WTC11 (cell line): ENCODE data around the gene ZNF91. TPM values are rescaled to one million over a fixed set of nuclear protein-coding genes. Genes with fewer than 3 reads are reported as not detected.
"Not testable (repeated sequence)": the region's sequence is repeated elsewhere in the genome, so short reads cannot be mapped to it uniquely, and the experiment has no call there.

Experiments used
- ATAC-seq: fragments of 200-7000 bp; cut with Tn5 transposase; 2 replicates; pipeline ENCODE4 v1.10.0; 2021; ENCODE audit warnings: mild to moderate bottlenecking, moderate library complexity
- CTCF ChIA-PET: fragments of 300-600 bp; sonication (Branson Sonifier 250); formaldehyde crosslinking; loops from one replicate; lab custom pipeline; 2021; ENCODE audit warnings: antibody characterized with exemption; lab: Charles Lee
- POLR2A ChIA-PET: fragments of 350-600 bp; sonication (Branson Sonifier 250); formaldehyde crosslinking; loops from one replicate; lab custom pipeline; 2021; ENCODE audit warnings: antibody characterized with exemption; lab: Charles Lee
- DNase-seq: peaks from one replicate; pipeline ENCODE4 v3.0.0; 2021; ENCODE audit warnings: low spot score
- H3K27ac Mint-ChIP-seq: 2 replicates; pipeline ENCODE4 v1.8.0; 2021; ENCODE audit warnings: mixed read lengths
- H3K27me3 Mint-ChIP-seq: 2 replicates; pipeline ENCODE4 v1.8.0; 2021; ENCODE audit warnings: low read depth, mild to moderate bottlenecking, moderate library complexity, mixed read lengths
- H3K36me3 Mint-ChIP-seq: 2 replicates; pipeline ENCODE4 v1.8.0; 2021; ENCODE audit warnings: mixed read lengths
- H3K4me1 Mint-ChIP-seq: 2 replicates; pipeline ENCODE4 v1.8.0; 2022; ENCODE audit warnings: mixed read lengths
- H3K4me3 Mint-ChIP-seq: 2 replicates; pipeline ENCODE4 v1.8.0; 2021; ENCODE audit warnings: mild to moderate bottlenecking, moderate library complexity, mixed read lengths
- H3K9me3 Mint-ChIP-seq: 2 replicates; pipeline ENCODE4 v1.8.0; 2021; ENCODE audit warnings: mixed read lengths
- CBFB ChIP-seq: sonication (generic); formaldehyde crosslinking; IDR thresholded peaks from 2 replicates; pipeline ENCODE4 v1.8.1; 2022; ENCODE audit warnings: mild to moderate bottlenecking, low read depth, missing genetic modification reagents
- FOXJ3 ChIP-seq: sonication (generic); formaldehyde crosslinking; IDR thresholded peaks from 2 replicates; pipeline ENCODE4 v1.9.0; 2021; ENCODE audit warnings: missing genetic modification reagents, mild to moderate bottlenecking, borderline replicate concordance
- MXD4 ChIP-seq: fragments of 250-450 bp; sonication (Bioruptor Pico); IDR thresholded peaks from 2 replicates; pipeline ENCODE4 v1.8.0; 2021; ENCODE audit warnings: mild to moderate bottlenecking, moderate library complexity, borderline replicate concordance
- MYBL2 ChIP-seq: sonication (generic); formaldehyde crosslinking; IDR thresholded peaks from 2 replicates; pipeline ENCODE4 v1.8.1; 2023; ENCODE audit warnings: mild to moderate bottlenecking, moderate library complexity, missing genetic modification reagents
- PRRX2 ChIP-seq: fragments of 250-450 bp; sonication (Bioruptor Pico); IDR thresholded peaks from 2 replicates; pipeline ENCODE4 v1.8.0; 2021; ENCODE audit warnings: mild to moderate bottlenecking
- TEAD1 ChIP-seq: sonication (generic); formaldehyde crosslinking; IDR thresholded peaks from 2 replicates; pipeline ENCODE4 v1.8.0; 2022; ENCODE audit warnings: mild to moderate bottlenecking, missing genetic modification reagents
- TP53 ChIP-seq: sonication (generic); formaldehyde crosslinking; IDR thresholded peaks from 2 replicates; pipeline ENCODE4 v1.8.1; 2023; ENCODE audit warnings: mild to moderate bottlenecking, missing genetic modification reagents
- ZNF138 ChIP-seq: sonication (generic); formaldehyde crosslinking; conservative IDR thresholded peaks from 2 replicates; pipeline ENCODE4 v1.8.1; 2022; ENCODE audit warnings: mild to moderate bottlenecking, moderate library complexity, missing genetic modification reagents
- ZNF396 ChIP-seq: fragments of 250-450 bp; sonication (Bioruptor Pico); IDR thresholded peaks from 2 replicates; pipeline ENCODE4 v1.8.0; 2021; ENCODE audit warnings: mild to moderate bottlenecking, moderate library complexity, borderline replicate concordance
- total RNA-seq: library from RNA; stranded (reverse); gene quantifications from 3 replicates; pipeline ENCODE4 v1.2.3, GENCODE V29; 2021
- TF ChIP-seq, protein P1 (sequence below): fragments of 200-600 bp; IDR thresholded peaks from 2 replicates; pipeline ENCODE4 v1.8.0; 2022; ENCODE audit warnings: antibody characterized with exemption
- TF ChIP-seq, protein P2 (sequence below): fragments of 250-450 bp; sonication (Bioruptor Pico); IDR thresholded peaks from 2 replicates; pipeline ENCODE4 v1.9.0; 2021; ENCODE audit warnings: moderate library complexity, mild to moderate bottlenecking, inconsistent platforms, borderline replicate concordance
- TF ChIP-seq, protein P3 (sequence below): sonication (generic); formaldehyde crosslinking; IDR thresholded peaks from 2 replicates; pipeline ENCODE4 v1.8.0; 2022; ENCODE audit warnings: mild to moderate bottlenecking, missing genetic modification reagents
- TF ChIP-seq, protein P4 (sequence below): fragments of 250-450 bp; sonication (Bioruptor Pico); IDR thresholded peaks from 2 replicates; pipeline ENCODE4 v1.8.0; 2021; ENCODE audit warnings: mild to moderate bottlenecking
- TF ChIP-seq, protein P5 (sequence below): fragments of 250-450 bp; sonication (Bioruptor Pico); IDR thresholded peaks from 2 replicates; pipeline ENCODE4 v1.9.0; 2021; ENCODE audit warnings: mild to moderate bottlenecking, borderline replicate concordance

ZNF91 gene
- total RNA-seq, 1 experiment from 2014 or later = 40.3 TPM

DNA sequence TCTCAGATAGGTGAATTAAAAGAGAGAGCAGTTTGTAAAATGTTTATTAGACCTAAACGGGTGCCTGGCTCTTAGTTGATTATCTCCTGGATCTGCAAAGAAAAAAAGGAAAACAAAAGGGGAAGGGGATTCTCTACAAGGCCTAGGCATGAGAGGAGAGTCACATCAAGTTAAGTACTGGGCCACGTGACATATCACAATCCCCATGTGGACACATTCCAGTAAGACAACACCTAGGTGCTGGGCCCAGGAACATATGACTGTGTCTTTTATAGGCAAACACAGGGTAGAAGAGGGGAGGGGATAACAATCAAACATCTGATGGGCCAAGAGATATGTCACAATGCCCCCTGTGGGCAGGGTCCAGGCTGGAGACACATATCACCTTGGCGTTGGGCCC is 4.2 kb upstream of the ZNF91 start:
- DNase-seq = no peak
- ChIA-PET CTCF (no interaction called here), POLR2A (interaction anchor here (0.6 kb wide), 1 partner anchor 18 kb away, joined by 4 read pairs; no protein-coding TSS in a partner anchor)
- Mint-ChIP-seq H3K27ac (no peak overlapping the region), H3K4me3 (no peak overlapping the region), H3K36me3 (peaks cover 56% of the 10 kb centered on the region), H3K27me3 (no peaks in the 10 kb centered on the region), H3K9me3 (no peaks in the 10 kb centered on the region), H3K4me1 (peaks cover 4% of the 10 kb centered on the region)
- no peak for TF ChIP-seq ZNF138 (CRISPR knock-in tag)
- ATAC-seq = no peak

DNA sequence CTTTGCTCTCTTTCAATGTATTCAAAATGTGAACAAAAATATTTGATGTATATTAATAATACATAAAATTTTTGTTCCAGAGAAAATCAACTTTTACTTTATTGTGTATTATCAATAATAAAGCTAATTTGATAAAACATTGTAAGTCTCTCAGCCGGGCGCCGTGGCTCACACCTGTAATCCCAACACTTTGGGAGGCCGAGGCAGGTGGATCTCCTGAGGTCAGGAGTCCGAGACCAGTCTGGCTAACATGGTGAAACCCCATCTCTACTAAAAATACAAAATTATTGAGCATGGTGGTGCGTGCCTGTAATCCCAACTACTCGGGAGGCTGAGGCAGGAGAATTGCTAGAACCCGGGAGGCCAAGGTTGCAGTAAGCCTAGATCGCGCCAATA is 449 bp upstream of the ZNF91 start:
- H3K36me3 Mint-ChIP-seq = peaks cover 32% of the 10 kb centered on the region
- peaks cover 23% of the 10 kb centered on the region for H3K4me1 Mint-ChIP-seq
- not testable (repeated sequence) for DNase-seq, H3K27me3 Mint-ChIP-seq, H3K27ac Mint-ChIP-seq, H3K4me3 Mint-ChIP-seq, H3K9me3 Mint-ChIP-seq, ATAC-seq
- CTCF ChIA-PET = interaction anchor here (1.0 kb wide), 1 partner anchor 20 kb away, joined by 5 read pairs; no protein-coding TSS in a partner anchor
- POLR2A ChIA-PET = interaction anchor here (1.2 to 3.1 kb wide), 4 partner anchors 11 to 363 kb away, joined by 5 to 49 read pairs (median 6); partner anchors contain the start of gene ZNF681

DNA sequence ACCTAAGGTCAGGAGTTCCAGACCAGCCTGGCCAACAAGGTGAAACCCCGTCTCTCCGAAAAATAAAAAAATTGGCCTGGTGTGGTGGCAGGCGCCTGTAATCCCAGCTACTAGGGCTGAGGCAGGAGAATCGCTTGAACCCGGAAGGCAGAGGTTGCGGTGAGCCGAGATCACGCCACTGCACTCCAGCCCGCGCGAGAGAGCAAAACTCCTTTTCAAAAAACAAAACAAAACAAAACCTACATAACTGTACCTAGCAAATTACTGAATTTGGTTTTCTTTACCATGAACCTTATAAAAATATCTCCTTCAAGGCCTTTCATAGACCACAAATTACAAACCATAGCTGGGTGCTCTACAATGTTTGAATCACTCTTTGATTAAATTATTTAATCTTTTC is 760 bp downstream of the ZNF91 start:
- CTCF ChIA-PET = interaction anchor here (0.9 to 1.0 kb wide), 2 partner anchors 9 to 21 kb away, joined by 5 read pairs; no protein-coding TSS in a partner anchor
- H3K36me3 Mint-ChIP-seq = peaks cover 27% of the 10 kb centered on the region
- peaks cover 23% of the 10 kb centered on the region for H3K4me1 Mint-ChIP-seq
- H3K4me3 Mint-ChIP-seq = peak overlapping the region; percentile 97
- no peak for DNase-seq
- H3K9me3 Mint-ChIP-seq = no peaks in the 10 kb centered on the region
- POLR2A ChIA-PET = interaction anchor here (0.8 to 3.1 kb wide), 5 partner anchors 21 to 364 kb away, joined by 3 to 49 read pairs (median 6); partner anchors contain the start of genes ZNF681 and ZNF724
- H3K27me3 Mint-ChIP-seq = no peaks in the 10 kb centered on the region
- TF ChIP-seq, protein P1, sequence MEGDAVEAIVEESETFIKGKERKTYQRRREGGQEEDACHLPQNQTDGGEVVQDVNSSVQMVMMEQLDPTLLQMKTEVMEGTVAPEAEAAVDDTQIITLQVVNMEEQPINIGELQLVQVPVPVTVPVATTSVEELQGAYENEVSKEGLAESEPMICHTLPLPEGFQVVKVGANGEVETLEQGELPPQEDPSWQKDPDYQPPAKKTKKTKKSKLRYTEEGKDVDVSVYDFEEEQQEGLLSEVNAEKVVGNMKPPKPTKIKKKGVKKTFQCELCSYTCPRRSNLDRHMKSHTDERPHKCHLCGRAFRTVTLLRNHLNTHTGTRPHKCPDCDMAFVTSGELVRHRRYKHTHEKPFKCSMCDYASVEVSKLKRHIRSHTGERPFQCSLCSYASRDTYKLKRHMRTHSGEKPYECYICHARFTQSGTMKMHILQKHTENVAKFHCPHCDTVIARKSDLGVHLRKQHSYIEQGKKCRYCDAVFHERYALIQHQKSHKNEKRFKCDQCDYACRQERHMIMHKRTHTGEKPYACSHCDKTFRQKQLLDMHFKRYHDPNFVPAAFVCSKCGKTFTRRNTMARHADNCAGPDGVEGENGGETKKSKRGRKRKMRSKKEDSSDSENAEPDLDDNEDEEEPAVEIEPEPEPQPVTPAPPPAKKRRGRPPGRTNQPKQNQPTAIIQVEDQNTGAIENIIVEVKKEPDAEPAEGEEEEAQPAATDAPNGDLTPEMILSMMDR = no peak
- TF ChIP-seq, protein P2, sequence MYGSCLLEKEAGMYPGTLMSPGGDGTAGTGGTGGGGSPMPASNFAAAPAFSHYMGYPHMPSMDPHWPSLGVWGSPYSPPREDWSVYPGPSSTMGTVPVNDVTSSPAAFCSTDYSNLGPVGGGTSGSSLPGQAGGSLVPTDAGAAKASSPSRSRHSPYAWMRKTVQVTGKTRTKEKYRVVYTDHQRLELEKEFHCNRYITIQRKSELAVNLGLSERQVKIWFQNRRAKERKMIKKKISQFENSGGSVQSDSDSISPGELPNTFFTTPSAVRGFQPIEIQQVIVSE (CRISPR knock-in tag) = no peak
- TF ChIP-seq, protein P3, sequence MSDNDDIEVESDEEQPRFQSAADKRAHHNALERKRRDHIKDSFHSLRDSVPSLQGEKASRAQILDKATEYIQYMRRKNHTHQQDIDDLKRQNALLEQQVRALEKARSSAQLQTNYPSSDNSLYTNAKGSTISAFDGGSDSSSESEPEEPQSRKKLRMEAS (CRISPR knock-in tag) = no peak
- no peak for TF ChIP-seq CBFB (CRISPR knock-in tag)
- TF ChIP-seq, protein P4, sequence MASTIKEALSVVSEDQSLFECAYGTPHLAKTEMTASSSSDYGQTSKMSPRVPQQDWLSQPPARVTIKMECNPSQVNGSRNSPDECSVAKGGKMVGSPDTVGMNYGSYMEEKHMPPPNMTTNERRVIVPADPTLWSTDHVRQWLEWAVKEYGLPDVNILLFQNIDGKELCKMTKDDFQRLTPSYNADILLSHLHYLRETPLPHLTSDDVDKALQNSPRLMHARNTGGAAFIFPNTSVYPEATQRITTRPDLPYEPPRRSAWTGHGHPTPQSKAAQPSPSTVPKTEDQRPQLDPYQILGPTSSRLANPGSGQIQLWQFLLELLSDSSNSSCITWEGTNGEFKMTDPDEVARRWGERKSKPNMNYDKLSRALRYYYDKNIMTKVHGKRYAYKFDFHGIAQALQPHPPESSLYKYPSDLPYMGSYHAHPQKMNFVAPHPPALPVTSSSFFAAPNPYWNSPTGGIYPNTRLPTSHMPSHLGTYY (CRISPR knock-in tag) = no peak
- TF ChIP-seq FOXJ3 = no peak
- peak overlapping the region; percentile 99 for H3K27ac Mint-ChIP-seq
- ATAC-seq = no peak

DNA sequence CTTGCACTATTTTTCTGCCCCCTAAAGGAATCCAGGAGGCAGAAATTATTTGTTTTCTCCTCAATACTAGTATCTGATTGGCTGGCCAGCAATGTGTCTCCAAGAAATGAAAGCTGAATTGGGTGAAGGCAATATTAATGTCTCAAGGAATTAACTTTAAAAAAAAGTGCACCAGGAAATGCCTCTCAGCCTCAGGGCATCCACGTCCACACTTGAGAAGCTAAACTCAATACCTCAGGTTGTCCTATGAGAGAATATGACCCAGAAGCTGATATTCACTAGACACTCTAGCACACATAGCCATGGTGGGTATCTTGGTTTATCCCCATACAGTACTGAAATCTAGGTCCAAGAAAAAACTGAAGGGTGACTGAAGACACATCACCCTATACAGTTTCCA is 2.1 kb downstream of the ZNF91 start:
- H3K4me3 Mint-ChIP-seq = peak overlapping the region; percentile 97
- CTCF ChIA-PET = no interaction called here
- ATAC-seq (no peak), DNase-seq (no peak)
- H3K4me1 Mint-ChIP-seq = peaks cover 23% of the 10 kb centered on the region
- H3K36me3 Mint-ChIP-seq = peaks cover 30% of the 10 kb centered on the region
- POLR2A ChIA-PET = interaction anchor here (3.1 kb wide), 1 partner anchor 23 kb away, joined by 49 read pairs; no protein-coding TSS in a partner anchor
- TF ChIP-seq ZNF396 (CRISPR knock-in tag) (no peak), TP53 (CRISPR knock-in tag) (no peak), MYBL2 (CRISPR knock-in tag) (no peak), PRRX2 (CRISPR knock-in tag) (no peak)
- TF ChIP-seq, all 79 proteins: peak for 0
- Mint-ChIP-seq H3K9me3 (no peaks in the 10 kb centered on the region), H3K27me3 (no peaks in the 10 kb centered on the region), H3K27ac (no peak overlapping the region)

DNA sequence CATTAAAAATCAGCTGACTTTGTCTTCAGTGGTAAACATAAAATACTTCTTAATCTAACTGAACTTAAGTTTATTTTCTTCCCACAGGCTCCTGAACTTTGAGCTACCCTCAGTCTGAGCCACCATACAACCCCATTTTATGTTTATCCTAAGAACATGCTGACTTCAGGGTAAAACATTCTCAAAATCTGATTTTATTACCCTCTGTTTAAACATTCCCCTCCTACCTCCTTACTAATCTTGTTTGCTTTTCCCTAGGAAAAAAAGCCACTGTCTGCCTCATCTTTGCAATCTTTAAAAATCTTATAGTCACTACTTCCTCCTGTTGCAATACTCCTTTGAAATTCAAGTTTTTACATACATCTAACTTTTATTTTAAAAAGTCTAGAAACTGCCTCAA is 4.0 kb downstream of the ZNF91 start:
- no peak for DNase-seq
- H3K27ac Mint-ChIP-seq = no peak overlapping the region
- CTCF ChIA-PET = no interaction called here
- TF ChIP-seq TP53 (CRISPR knock-in tag) (no peak), TEAD1 (CRISPR knock-in tag) (no peak), MXD4 (CRISPR knock-in tag) (no peak)
- TF ChIP-seq, protein P5, sequence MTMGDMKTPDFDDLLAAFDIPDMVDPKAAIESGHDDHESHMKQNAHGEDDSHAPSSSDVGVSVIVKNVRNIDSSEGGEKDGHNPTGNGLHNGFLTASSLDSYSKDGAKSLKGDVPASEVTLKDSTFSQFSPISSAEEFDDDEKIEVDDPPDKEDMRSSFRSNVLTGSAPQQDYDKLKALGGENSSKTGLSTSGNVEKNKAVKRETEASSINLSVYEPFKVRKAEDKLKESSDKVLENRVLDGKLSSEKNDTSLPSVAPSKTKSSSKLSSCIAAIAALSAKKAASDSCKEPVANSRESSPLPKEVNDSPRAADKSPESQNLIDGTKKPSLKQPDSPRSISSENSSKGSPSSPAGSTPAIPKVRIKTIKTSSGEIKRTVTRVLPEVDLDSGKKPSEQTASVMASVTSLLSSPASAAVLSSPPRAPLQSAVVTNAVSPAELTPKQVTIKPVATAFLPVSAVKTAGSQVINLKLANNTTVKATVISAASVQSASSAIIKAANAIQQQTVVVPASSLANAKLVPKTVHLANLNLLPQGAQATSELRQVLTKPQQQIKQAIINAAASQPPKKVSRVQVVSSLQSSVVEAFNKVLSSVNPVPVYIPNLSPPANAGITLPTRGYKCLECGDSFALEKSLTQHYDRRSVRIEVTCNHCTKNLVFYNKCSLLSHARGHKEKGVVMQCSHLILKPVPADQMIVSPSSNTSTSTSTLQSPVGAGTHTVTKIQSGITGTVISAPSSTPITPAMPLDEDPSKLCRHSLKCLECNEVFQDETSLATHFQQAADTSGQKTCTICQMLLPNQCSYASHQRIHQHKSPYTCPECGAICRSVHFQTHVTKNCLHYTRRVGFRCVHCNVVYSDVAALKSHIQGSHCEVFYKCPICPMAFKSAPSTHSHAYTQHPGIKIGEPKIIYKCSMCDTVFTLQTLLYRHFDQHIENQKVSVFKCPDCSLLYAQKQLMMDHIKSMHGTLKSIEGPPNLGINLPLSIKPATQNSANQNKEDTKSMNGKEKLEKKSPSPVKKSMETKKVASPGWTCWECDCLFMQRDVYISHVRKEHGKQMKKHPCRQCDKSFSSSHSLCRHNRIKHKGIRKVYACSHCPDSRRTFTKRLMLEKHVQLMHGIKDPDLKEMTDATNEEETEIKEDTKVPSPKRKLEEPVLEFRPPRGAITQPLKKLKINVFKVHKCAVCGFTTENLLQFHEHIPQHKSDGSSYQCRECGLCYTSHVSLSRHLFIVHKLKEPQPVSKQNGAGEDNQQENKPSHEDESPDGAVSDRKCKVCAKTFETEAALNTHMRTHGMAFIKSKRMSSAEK = no peak

More for the DNA sequence above, 4.0 kb downstream of the ZNF91 start:
- no peak overlapping the region for H3K4me3 Mint-ChIP-seq
- no peaks in the 10 kb centered on the region for H3K27me3 Mint-ChIP-seq
- POLR2A ChIA-PET = no interaction called here
- H3K4me1 Mint-ChIP-seq = peaks cover 19% of the 10 kb centered on the region
- H3K9me3 Mint-ChIP-seq = no peaks in the 10 kb centered on the region
- H3K36me3 Mint-ChIP-seq = peaks cover 45% of the 10 kb centered on the region
- no peak for ATAC-seq
